WTC11 (cell line): ENCODE data around the gene RPL15. TPM values are rescaled to one million over a fixed set of nuclear protein-coding genes. Genes with fewer than 3 reads are reported as not detected.

Source experiments
- ATAC-seq: fragments of 200-7000 bp; cut with Tn5 transposase; 2 replicates; pipeline ENCODE4 v1.10.0; 2021; ENCODE audit warnings: mild to moderate bottlenecking, moderate library complexity
- CTCF ChIA-PET: fragments of 300-600 bp; sonication (Branson Sonifier 250); formaldehyde crosslinking; loops from one replicate; lab custom pipeline; 2021; ENCODE audit warnings: antibody characterized with exemption; lab: Charles Lee
- POLR2A ChIA-PET: fragments of 350-600 bp; sonication (Branson Sonifier 250); formaldehyde crosslinking; loops from one replicate; lab custom pipeline; 2021; ENCODE audit warnings: antibody characterized with exemption; lab: Charles Lee
- DNase-seq: peaks from one replicate; pipeline ENCODE4 v3.0.0; 2021; ENCODE audit warnings: low spot score
- H3K27ac Mint-ChIP-seq: 2 replicates; pipeline ENCODE4 v1.8.0; 2021; ENCODE audit warnings: mixed read lengths
- H3K27me3 Mint-ChIP-seq: 2 replicates; pipeline ENCODE4 v1.8.0; 2021; ENCODE audit warnings: low read depth, mild to moderate bottlenecking, moderate library complexity, mixed read lengths
- H3K36me3 Mint-ChIP-seq: 2 replicates; pipeline ENCODE4 v1.8.0; 2021; ENCODE audit warnings: mixed read lengths
- H3K4me1 Mint-ChIP-seq: 2 replicates; pipeline ENCODE4 v1.8.0; 2022; ENCODE audit warnings: mixed read lengths
- H3K4me3 Mint-ChIP-seq: 2 replicates; pipeline ENCODE4 v1.8.0; 2021; ENCODE audit warnings: mild to moderate bottlenecking, moderate library complexity, mixed read lengths
- H3K9me3 Mint-ChIP-seq: 2 replicates; pipeline ENCODE4 v1.8.0; 2021; ENCODE audit warnings: mixed read lengths
- AFF4 ChIP-seq: sonication (generic); formaldehyde crosslinking; IDR thresholded peaks from 2 replicates; pipeline ENCODE4 v1.8.1; 2023; ENCODE audit warnings: mild to moderate bottlenecking, missing genetic modification reagents, borderline replicate concordance
- AR ChIP-seq: fragments of 250-450 bp; sonication (Bioruptor Pico); IDR thresholded peaks from 2 replicates; pipeline ENCODE4 v1.9.0; 2021; ENCODE audit warnings: mild to moderate bottlenecking
- ATF1 ChIP-seq: sonication (generic); formaldehyde crosslinking; IDR thresholded peaks from 2 replicates; pipeline ENCODE4 v1.8.1; 2023; ENCODE audit warnings: mild to moderate bottlenecking, moderate library complexity, missing genetic modification reagents
- ATF3 ChIP-seq: sonication (generic); formaldehyde crosslinking; conservative IDR thresholded peaks from 2 replicates; pipeline ENCODE4 v1.8.1; 2022; ENCODE audit warnings: mild to moderate bottlenecking, missing genetic modification reagents
- E2F4 ChIP-seq: sonication (generic); formaldehyde crosslinking; IDR thresholded peaks from 2 replicates; pipeline ENCODE4 v1.8.1; 2022; ENCODE audit warnings: low read depth, mild to moderate bottlenecking, moderate library complexity, missing genetic modification reagents, borderline replicate concordance
- EMX1 ChIP-seq: fragments of 250-450 bp; sonication (Bioruptor Pico); IDR thresholded peaks from 2 replicates; pipeline ENCODE4 v1.8.0; 2021; ENCODE audit warnings: mild to moderate bottlenecking
- FOXJ3 ChIP-seq: sonication (generic); formaldehyde crosslinking; IDR thresholded peaks from 2 replicates; pipeline ENCODE4 v1.9.0; 2021; ENCODE audit warnings: missing genetic modification reagents, mild to moderate bottlenecking, borderline replicate concordance
- HMGXB4 ChIP-seq: sonication (generic); formaldehyde crosslinking; IDR thresholded peaks from 2 replicates; pipeline ENCODE4 v1.8.1; 2023; ENCODE audit warnings: mild to moderate bottlenecking, moderate library complexity, missing genetic modification reagents
- KAT7 ChIP-seq: sonication (generic); formaldehyde crosslinking; IDR thresholded peaks from 2 replicates; pipeline ENCODE4 v1.8.1; 2023; ENCODE audit warnings: missing genetic modification reagents, mild to moderate bottlenecking, borderline replicate concordance
- MAX ChIP-seq: sonication (generic); formaldehyde crosslinking; IDR thresholded peaks from 2 replicates; pipeline ENCODE4 v1.8.0; 2022; ENCODE audit warnings: mild to moderate bottlenecking, missing genetic modification reagents
- MXD4 ChIP-seq: fragments of 250-450 bp; sonication (Bioruptor Pico); IDR thresholded peaks from 2 replicates; pipeline ENCODE4 v1.8.0; 2021; ENCODE audit warnings: mild to moderate bottlenecking, moderate library complexity, borderline replicate concordance
- NR1H2 ChIP-seq: sonication (generic); formaldehyde crosslinking; IDR thresholded peaks from 2 replicates; pipeline ENCODE4 v1.9.0; 2021; ENCODE audit warnings: mild to moderate bottlenecking, moderate library complexity, missing genetic modification reagents
- NR2C2 ChIP-seq: sonication (generic); formaldehyde crosslinking; IDR thresholded peaks from 2 replicates; pipeline ENCODE4 v1.8.0; 2022; ENCODE audit warnings: mild to moderate bottlenecking, missing genetic modification reagents
- PREB ChIP-seq: sonication (generic); formaldehyde crosslinking; IDR thresholded peaks from 2 replicates; pipeline ENCODE4 v1.8.1; 2022; ENCODE audit warnings: mild to moderate bottlenecking, missing genetic modification reagents, moderate library complexity, borderline replicate concordance
- SOX15 ChIP-seq: fragments of 250-450 bp; sonication (Bioruptor Pico); IDR thresholded peaks from 2 replicates; pipeline ENCODE4 v1.9.0; 2021; ENCODE audit warnings: mild to moderate bottlenecking
- STAT6 ChIP-seq: sonication (generic); formaldehyde crosslinking; conservative IDR thresholded peaks from 2 replicates; pipeline ENCODE4 v1.8.1; 2023; ENCODE audit warnings: mild to moderate bottlenecking, low read depth, missing genetic modification reagents, moderate library complexity
- USF1 ChIP-seq: sonication (generic); formaldehyde crosslinking; IDR thresholded peaks from 2 replicates; pipeline ENCODE4 v1.8.0; 2022; ENCODE audit warnings: mild to moderate bottlenecking, missing genetic modification reagents
- ZSCAN18 ChIP-seq: fragments of 250-450 bp; sonication (Bioruptor Pico); IDR thresholded peaks from 2 replicates; pipeline ENCODE4 v2.1.2; 2022; ENCODE audit warnings: mild to moderate bottlenecking, moderate library complexity
- total RNA-seq: library from RNA; stranded (reverse); gene quantifications from 3 replicates; pipeline ENCODE4 v1.2.3, GENCODE V29; 2021

RPL15 gene
- total RNA-seq, 1 experiment from 2014 or later: 2,428 TPM

GRCh38 chr3:23921052-23921511 is 4.2 kb downstream of the RPL15 start (continued):
- TF ChIP-seq AFF4 (CRISPR knock-in tag) (no peak), AR (CRISPR knock-in tag) (peak; percentile 91; the same call in 1 of the 2 replicates), MAX (CRISPR knock-in tag) (no peak), MXD4 (CRISPR knock-in tag) (no peak), KAT7 (CRISPR knock-in tag) (no peak), EMX1 (peak; percentile 97), ZSCAN18 (CRISPR knock-in tag) (0 out of 2 replicates have a peak, but pooled peaks have one; percentile 8), HMGXB4 (CRISPR knock-in tag) (no peak)
- TF ChIP-seq, all 79 proteins: peak for 13

GRCh38 chr3:23923786-23924185 is 6.9 kb downstream of the RPL15 start:
- ATAC-seq (peak; percentile 28), DNase-seq (no peak)
- no peak overlapping the region for H3K4me3 Mint-ChIP-seq
- H3K9me3 Mint-ChIP-seq: no peaks in the 10 kb centered on the region
- no peaks in the 10 kb centered on the region for H3K27me3 Mint-ChIP-seq
- peaks cover 19% of the 10 kb centered on the region for H3K36me3 Mint-ChIP-seq
- H3K4me1 Mint-ChIP-seq: peaks cover 30% of the 10 kb centered on the region
- ChIA-PET POLR2A (interaction anchor here (0.6 kb wide), 1 partner anchor 1348 kb away, joined by 4 read pairs; no protein-coding TSS in a partner anchor), CTCF (interaction anchor here (0.6 to 1.9 kb wide), 3 partner anchors 20 to 341 kb away, joined by 3 to 4 read pairs (median 3); no protein-coding TSS in a partner anchor)
- peak overlapping the region; percentile 67; the same call in 1 of the 2 replicates for H3K27ac Mint-ChIP-seq
- TF ChIP-seq FOXJ3 (CRISPR knock-in tag) (no peak), E2F4 (CRISPR knock-in tag) (no peak), STAT6 (CRISPR knock-in tag) (no peak), ATF3 (no peak), SOX15 (CRISPR knock-in tag) (no peak), NR2C2 (CRISPR knock-in tag) (no peak), PREB (CRISPR knock-in tag) (no peak), NR1H2 (CRISPR knock-in tag) (no peak), KAT7 (CRISPR knock-in tag) (no peak), ATF1 (no peak), USF1 (CRISPR knock-in tag) (no peak)
